AG09309 (cell line): Measurements from ENCODE around the gene PGK1.
"Not testable (repeated sequence)": the region's sequence is repeated elsewhere in the genome, so short reads cannot be mapped to it uniquely, and the experiment has no call there.

Source experiments
- DNase-seq: peaks from one replicate; pipeline ENCODE4 v3.0.0-alpha.2; 2010; ENCODE audit warnings: low read depth
- H3K4me3 ChIP-seq: 2 replicates; pipeline ENCODE4 v1.5.1; 2011; ENCODE audit warnings: mild to moderate bottlenecking, low read depth, low read length, moderate library complexity; ENCODE audit not compliant: control insufficient read depth
- CTCF ChIP-seq: IDR thresholded peaks from 2 replicates; pipeline ENCODE4 v1.5.1; 2011; ENCODE audit warnings: mild to moderate bottlenecking, low read depth, low read length, inconsistent platforms; ENCODE audit not compliant: insufficient read depth, control insufficient read depth; ENCODE audit errors: missing control alignments

Gene PGK1

GRCh38 chrX:78103623-78104446 is at the start of gene PGK1:
Gene PGK1 (plus strand): TSS chrX:78104248. CDS start chrX:78104341, 93 bp downstream.
- peak; percentile 88 for DNase-seq
- peak within 1 kb of the TSS; percentile 70 for H3K4me3 ChIP-seq
- no peak for TF ChIP-seq CTCF

- no peak for DNase-seq
- no peak overlapping the region for H3K4me3 ChIP-seq
- TF ChIP-seq CTCF = no peak
These were observed 40.4 kb upstream of the PGK1 start for GRCh38 chrX:78063687-78064086.

GRCh38 chrX:78064152-78064551 is 39.9 kb upstream of the PGK1 start:
- H3K4me3 ChIP-seq = no peak overlapping the region
- no peak for DNase-seq
- no peak for TF ChIP-seq CTCF

GRCh38 chrX:78064698-78065601 is 39.1 kb upstream of the PGK1 start:
- H3K4me3 ChIP-seq = not testable (repeated sequence)
- peak; percentile 31 for DNase-seq

- no peak for TF ChIP-seq CTCF
- DNase-seq = no peak
- H3K4me3 ChIP-seq = no peak overlapping the region
These were observed 37.9 kb upstream of the PGK1 start for GRCh38 chrX:78066110-78066509.

- no peak overlapping the region for H3K4me3 ChIP-seq
- no peak for TF ChIP-seq CTCF
- no peak for DNase-seq
These were observed 32.7 kb upstream of the PGK1 start for GRCh38 chrX:78071331-78071730.

GRCh38 chrX:78073147-78074077 is 30.6 kb upstream of the PGK1 start:
- not testable (repeated sequence) for H3K4me3 ChIP-seq, DNase-seq
